PC-9 (cell line): Measurements from ENCODE around the gene JARID2.

ENCODE experiments used
- EZH2 ChIP-seq: fragments of 200-600 bp; sonication (generic); IDR thresholded peaks from 2 replicates; pipeline ENCODE4 v1.8.0; 2017; ENCODE audit warnings: antibody characterized with exemption, low read depth
- TF ChIP-seq, protein P1 (sequence below): fragments of 200-600 bp; sonication (generic); conservative IDR thresholded peaks from 2 replicates; pipeline ENCODE4 v1.6.1; 2017; ENCODE audit warnings: mixed run types, antibody characterized with exemption, mild to moderate bottlenecking, moderate library complexity

DNA sequence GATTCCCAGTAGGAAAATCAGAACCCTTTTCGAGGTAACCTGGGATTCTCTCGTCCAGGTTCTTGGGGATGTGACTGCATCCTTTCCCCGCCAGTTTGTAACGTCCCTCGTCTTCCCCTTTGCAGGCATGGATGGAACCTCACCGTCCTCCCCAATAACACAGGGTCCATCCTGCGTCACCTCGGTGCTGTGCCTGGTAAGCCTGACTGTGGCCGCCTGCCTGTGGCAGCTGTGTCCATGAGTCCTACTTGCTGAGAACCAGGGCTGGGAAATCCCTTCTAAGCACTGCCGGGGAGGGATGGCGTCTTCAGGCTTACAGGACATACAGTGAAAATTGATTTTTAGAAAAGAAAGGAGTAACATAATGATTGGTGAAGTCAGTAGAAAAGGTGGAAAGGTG lies 261.4 kb downstream of the JARID2 start:
- TF ChIP-seq, protein P1, sequence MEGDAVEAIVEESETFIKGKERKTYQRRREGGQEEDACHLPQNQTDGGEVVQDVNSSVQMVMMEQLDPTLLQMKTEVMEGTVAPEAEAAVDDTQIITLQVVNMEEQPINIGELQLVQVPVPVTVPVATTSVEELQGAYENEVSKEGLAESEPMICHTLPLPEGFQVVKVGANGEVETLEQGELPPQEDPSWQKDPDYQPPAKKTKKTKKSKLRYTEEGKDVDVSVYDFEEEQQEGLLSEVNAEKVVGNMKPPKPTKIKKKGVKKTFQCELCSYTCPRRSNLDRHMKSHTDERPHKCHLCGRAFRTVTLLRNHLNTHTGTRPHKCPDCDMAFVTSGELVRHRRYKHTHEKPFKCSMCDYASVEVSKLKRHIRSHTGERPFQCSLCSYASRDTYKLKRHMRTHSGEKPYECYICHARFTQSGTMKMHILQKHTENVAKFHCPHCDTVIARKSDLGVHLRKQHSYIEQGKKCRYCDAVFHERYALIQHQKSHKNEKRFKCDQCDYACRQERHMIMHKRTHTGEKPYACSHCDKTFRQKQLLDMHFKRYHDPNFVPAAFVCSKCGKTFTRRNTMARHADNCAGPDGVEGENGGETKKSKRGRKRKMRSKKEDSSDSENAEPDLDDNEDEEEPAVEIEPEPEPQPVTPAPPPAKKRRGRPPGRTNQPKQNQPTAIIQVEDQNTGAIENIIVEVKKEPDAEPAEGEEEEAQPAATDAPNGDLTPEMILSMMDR, result no peak
- TF ChIP-seq EZH2, result no peak
